Heart left ventricle (tissue), 16 donors: ENCODE results near the gene UBR1. TPM values are rescaled to one million over a fixed set of nuclear protein-coding genes. Genes with fewer than 3 reads are reported as not detected.

Experiments used
- ATAC-seq, 4 donors: fragments of 200-7000 bp; cut with Tn5 transposase; one replicate each; pipeline ENCODE4 v1.9.1; 2020 to 2022; ENCODE audit warnings: moderate library complexity in 4 of 4, mild to moderate bottlenecking in 3 of 4, moderate number of reproducible peaks in 1 of 4
- DNase-seq, 5 donors: peaks; one replicate each; pipeline ENCODE4 v3.0.0-alpha.2; 2020
- H3K27ac ChIP-seq, 12 donors: fragments of 200-600 bp; sonication (generic) in 4 of 12; one replicate each; pipeline versions ENCODE4 v1.5.0 to v1.8.0; 2016 to 2022; ENCODE audit warnings: mild to moderate bottlenecking in 2 of 12
- H3K27me3 ChIP-seq, 9 donors: fragments of 200-600 bp; sonication (generic) in 2 of 9; one replicate each; pipeline versions ENCODE4 v1.5.1 to v1.8.0; 2016 to 2022; ENCODE audit warnings: mild to moderate bottlenecking in 3 of 9
- H3K36me3 ChIP-seq, 9 donors: fragments of 200-600 bp; sonication (generic) in 2 of 9; one replicate each; pipeline versions ENCODE4 v1.5.0 to v1.8.0; 2018 to 2022; ENCODE audit warnings: mild to moderate bottlenecking in 2 of 9
- H3K4me1 ChIP-seq, 12 donors: fragments of 200-600 bp; sonication (generic) in 4 of 12; one replicate each; pipeline versions ENCODE4 v1.5.0 to v1.8.0; 2016 to 2022; ENCODE audit warnings: mild to moderate bottlenecking in 3 of 12
- H3K4me3 ChIP-seq, 12 donors: fragments of 200-600 bp; sonication (generic) in 4 of 12; one replicate each; pipeline versions ENCODE4 v1.5.0 to v1.8.0; 2017 to 2022; ENCODE audit warnings: mild to moderate bottlenecking in 9 of 12, moderate library complexity in 4 of 12
- H3K9me3 ChIP-seq, 12 donors: fragments of 200-600 bp; sonication (generic) in 4 of 12; one replicate each; pipeline versions ENCODE4 v1.5.0 to v1.8.0; 2016 to 2022; ENCODE audit warnings: mild to moderate bottlenecking in 1 of 12
- CTCF ChIP-seq, 12 donors: fragments of 200-600 bp; sonication (generic) in 4 of 12; IDR thresholded peaks; one replicate each; pipeline versions ENCODE4 v1.5.0 to v1.8.0; 2018 to 2022; ENCODE audit warnings: antibody characterized with exemption in 12 of 12, mild to moderate bottlenecking in 5 of 12
- POLR2A ChIP-seq, 2 donors: fragments of 450-650 bp; IDR thresholded peaks; one replicate each; pipeline ENCODE4 v1.6.1; 2017; ENCODE audit warnings: antibody characterized with exemption in 2 of 2, mild to moderate bottlenecking in 2 of 2, moderate library complexity in 2 of 2
- WGBS, 4 donors: extraction: QIAGEN DNeasy Blood & Tissue Kit in 2 of 4; methylation state at CpG; one replicate each; pipeline versions ENCODE4 v1.1.5 to v1.1.7; 2013 to 2018; 5-methylcytosine and 5-hydroxymethylcytosine counted together
- intact Hi-C, 10 donors: fragments of 100-400 bp; cut with DNase I; formaldehyde crosslinking; loops; one replicate each; pipeline versions ENCODE4 v1.11.1 to v1.14.2; 2022
- polyA plus RNA-seq, 2 donors: library from polyadenylated mRNA; stranded (reverse); fragments of 200-250 nt; gene quantifications; one replicate each; pipeline ENCODE4 v1.2.3, GENCODE V29; 2013
- total RNA-seq, 9 donors: library from RNA; depleted of rRNA in 2 of 9; stranded (reverse); fragments of >200 nt in 2 of 9; fragmentation: NEBNext Ultra II Directional in 3 of 9; extraction: Animal tissue kit (Norgen Biotek cat#: 25700) in 3 of 9; gene quantifications; one replicate each; pipeline versions ENCODE4 v1.1.0 to v1.2.4, GENCODE V29; 2016 to 2023
- donor health status: ischemic (EF 13 %, LVEDD 7.1; RV severe dilation, severe dysfunction).
- donor health status: healthy with polysubstance abuse.
- donor health status: DM: no; HTN: yes; CAD: no.
- donor health status: DM: no; HTN: no; CAD: no.
- donor health status: ischemic (EF 25% LVEDD 6.9; RV normal size, moderate dysfunction).
- donor health status: ischemic (EF 25% LVEDD 5.7; RV mildly dilated, moderate dysfunction).
- donor health status: healthy.
- donor health status: DM: yes; HTN: yes; CAD: no.
- donor health status: ischemic (EF 35%, LVEDD 5.7; RV mildly dilated, moderate dysfunction).
- donor health status: nonischemic (EF 11% LVEDD 7.7; RV severe dilation, severe dysfunction).
- donor health status: DM: yes; HTN: yes; CAD: no.
- donor health status: PGD.
- donor health status: ischemic (EF 29% LVEDD 5.4; RV normal size, mild dysfunction).
- donor health status: nonischemic (EF 23%, LVEDD 6.1; RV moderate dilation, normal function).

Gene UBR1
- total and polyA plus RNA-seq, 11 donors, result 4.9 to 38.9 (median 25.0) TPM

- intact Hi-C loops, result loop anchor here in 9 of 10 donors (2.0 to 10.0 kb wide), 6 partner anchors 55 to 648 kb away; partner anchors contain the start of genes CDAN1 (in 8 of the 9), GANC (in 1 of the 9) and TMEM87A (in 1 of the 9)
Observed at GRCh38 chr15:42919799-42920518, 185.9 kb downstream of the UBR1 start.

GRCh38 chr15:42919308-42919707 is 186.5 kb downstream of the UBR1 start:
- Histone ChIP-seq H3K4me3 (peak overlapping the region in 10 of 12 donors; percentile 67 to 98 (median 94)), H3K36me3 (no peaks in the 10 kb centered on the region), H3K4me1 (peaks cover 0 to 55% (median 18%) of the 10 kb centered on the region in 12 donors), H3K27ac (peak overlapping the region in 7 of 12 donors; percentile 86 to 93 (median 90)), H3K27me3 (no peaks in the 10 kb centered on the region), H3K9me3 (no peaks in the 10 kb centered on the region)
- DNase-seq, result no peak
- ATAC-seq, result no peak
- intact Hi-C loops, result loop anchor here in 1 of 10 donors (10.0 kb wide), 1 partner anchor 55 kb away; no protein-coding TSS in a partner anchor
- 39 to 46% (median 41%) methylated on average over 2 of the region's 2 CpGs for WGBS, 4 donors
- TF ChIP-seq POLR2A (IDR thresholded peaks at IDR 0.05) (no peak), CTCF (IDR thresholded peaks at IDR 0.05) (no peak)

More at GRCh38 chr15:42919799-42920518, 185.9 kb downstream of the UBR1 start:
- no peaks in the 10 kb centered on the region for H3K27me3 ChIP-seq
- peak overlapping the region; percentile 67 to 98 (median 94) for H3K4me3 ChIP-seq
- TF ChIP-seq CTCF (IDR thresholded peaks at IDR 0.05) (no peak), POLR2A (IDR thresholded peaks at IDR 0.05) (no peak)
- peaks cover 0 to 48% (median 18%) of the 10 kb centered on the region in 12 donors for H3K4me1 ChIP-seq
- H3K9me3 ChIP-seq, result no peaks in the 10 kb centered on the region
- H3K36me3 ChIP-seq, result no peaks in the 10 kb centered on the region
- 0 to 1% (median 0%) methylated on average over 26 to 40 of the region's 40 CpGs for WGBS, 4 donors
- H3K27ac ChIP-seq, result peak overlapping the region; percentile 69 to 93 (median 90)
- ATAC-seq (peak in 3 of 4 donors; percentile 0 to 2 (median 1)), DNase-seq (peak in 1 of 5 donors; percentile 41)

GRCh38 chr15:42918047-42918446 is 187.8 kb downstream of the UBR1 start:
- intact Hi-C loops, result loop anchor here in 1 of 10 donors (10.0 kb wide), 1 partner anchor 53 kb away; no protein-coding TSS in a partner anchor
- no peak for DNase-seq
- TF ChIP-seq POLR2A (IDR thresholded peaks at IDR 0.05) (no peak), CTCF (IDR thresholded peaks at IDR 0.05) (no peak)
- WGBS, 4 donors, result 91 to 94% (median 93%) methylated on average over 5 of the region's 5 CpGs
- H3K27ac ChIP-seq, result no peak overlapping the region
- peaks cover 0 to 59% (median 18%) of the 10 kb centered on the region in 12 donors for H3K4me1 ChIP-seq
- H3K9me3 ChIP-seq, result no peaks in the 10 kb centered on the region
- H3K27me3 ChIP-seq, result no peaks in the 10 kb centered on the region
- no peak overlapping the region for H3K4me3 ChIP-seq
- H3K36me3 ChIP-seq, result no peaks in the 10 kb centered on the region
- ATAC-seq, result no peak

- intact Hi-C loops, result loop anchor here in 1 of 10 donors (10.0 kb wide), 1 partner anchor 51 kb away; no protein-coding TSS in a partner anchor
- TF ChIP-seq CTCF (IDR thresholded peaks at IDR 0.05) (no peak), POLR2A (IDR thresholded peaks at IDR 0.05) (no peak)
- peak overlapping the region in 1 of 12 donors; percentile 24 for H3K27ac ChIP-seq
- 93 to 97% (median 94%) methylated on average over 3 of the region's 3 CpGs for WGBS, 4 donors
- H3K9me3 ChIP-seq, result no peaks in the 10 kb centered on the region
- peaks cover 0 to 50% (median 15%) of the 10 kb centered on the region in 12 donors for H3K4me1 ChIP-seq
- no peaks in the 10 kb centered on the region for H3K27me3 ChIP-seq
- ATAC-seq, result no peak
- H3K36me3 ChIP-seq, result no peaks in the 10 kb centered on the region
- no peak overlapping the region for H3K4me3 ChIP-seq
- DNase-seq, result no peak
Observed at GRCh38 chr15:42915654-42916315, 190.1 kb downstream of the UBR1 start.
